CD4-positive, alpha-beta T cell (primary cell): ENCODE data around the gene NKX3-2. TPM values are rescaled to one million over a fixed set of nuclear protein-coding genes. Genes with fewer than 3 reads are reported as not detected.

Source experiments
- ATAC-seq: fragments of 200-7000 bp; cut with Tn5 transposase; one replicate; pipeline ENCODE4 v1.10.0; 2022; ENCODE audit warnings: mild to moderate bottlenecking; ENCODE audit not compliant: poor library complexity
- CTCF ChIA-PET: fragments of 350-600 bp; sonication (Branson Sonifier 250); formaldehyde crosslinking; loops from one replicate; lab custom pipeline; 2021; ENCODE audit warnings: antibody characterized with exemption, inconsistent platforms; lab: Charles Lee
- POLR2A ChIA-PET: fragments of 350-600 bp; sonication (Branson Sonifier 250); formaldehyde crosslinking; loops from one replicate; lab custom pipeline; 2021; ENCODE audit warnings: antibody characterized with exemption, inconsistent platforms; lab: Charles Lee
- DNase-seq, 14 experiments: peaks; one replicate each; pipeline ENCODE4 v3.0.0-alpha.2; 2013 to 2020; ENCODE audit warnings: mixed read lengths in 2 of 14
- H3K27ac ChIP-seq, 2 donors: one replicate each; pipeline versions ENCODE4 v1.5.1 to v1.7.0; 2013; ENCODE audit warnings: low read length in 2 of 2, low read depth in 1 of 2, mild to moderate bottlenecking in 1 of 2
- H3K27me3 ChIP-seq, 2 experiments: 1 replicate in 1 of 2; 2 replicates in 1 of 2; pipeline versions ENCODE4 v1.6.1 to v1.7.0; 2013; ENCODE audit warnings: low read length in 2 of 2, control low read depth in 1 of 2, mild to moderate bottlenecking in 1 of 2, moderate library complexity in 1 of 2; ENCODE audit not compliant: insufficient read depth in 2 of 2, control insufficient read depth in 1 of 2
- H3K36me3 ChIP-seq: one replicate; pipeline ENCODE4 v1.6.1; 2013; ENCODE audit warnings: low read length, control low read depth; ENCODE audit not compliant: insufficient read depth
- H3K4me1 ChIP-seq: one replicate; pipeline ENCODE4 v1.6.1; 2013; ENCODE audit warnings: low read length, control low read depth; ENCODE audit not compliant: insufficient read depth
- H3K4me3 ChIP-seq: one replicate; pipeline ENCODE4 v1.5.1; 2013; ENCODE audit warnings: mild to moderate bottlenecking, low read length, moderate library complexity
- H3K9me3 ChIP-seq, 2 experiments: 1 replicate in 1 of 2; 2 replicates in 1 of 2; pipeline versions ENCODE4 v1.6.1 to v1.7.0; 2013; ENCODE audit warnings: low read length in 2 of 2, mild to moderate bottlenecking in 2 of 2, control low read depth in 1 of 2, moderate library complexity in 1 of 2; ENCODE audit not compliant: control insufficient read depth in 1 of 2, insufficient read depth in 1 of 2
- H3K27ac Mint-ChIP-seq: one replicate; pipeline ENCODE4 v1.8.0; 2020; ENCODE audit warnings: mixed read lengths
- H3K27me3 Mint-ChIP-seq: one replicate; pipeline ENCODE4 v1.8.0; 2021; ENCODE audit warnings: mixed read lengths
- H3K36me3 Mint-ChIP-seq: one replicate; pipeline ENCODE4 v1.8.0; 2021; ENCODE audit warnings: low read depth, mixed read lengths
- H3K4me1 Mint-ChIP-seq: one replicate; pipeline ENCODE4 v1.8.0; 2021; ENCODE audit warnings: low read depth, mixed read lengths
- H3K4me3 Mint-ChIP-seq: one replicate; pipeline ENCODE4 v1.8.0; 2020; ENCODE audit warnings: mild to moderate bottlenecking, mixed read lengths
- H3K9me3 Mint-ChIP-seq: one replicate; pipeline ENCODE4 v1.8.0; 2020; ENCODE audit warnings: mixed read lengths
- CTCF ChIP-seq: fragments of 200-600 bp; IDR thresholded peaks from one replicate; pipeline ENCODE4 v1.8.0; 2022; ENCODE audit warnings: antibody characterized with exemption, mild to moderate bottlenecking
- intact Hi-C, 2 experiments: fragments of 100-400 bp; cut with DNase I in 1 of 2; cut with micrococcal nuclease in 1 of 2; formaldehyde crosslinking; loops; one replicate each; pipeline versions ENCODE4 v1.15.1 to v1.9.0; 2023 to 2025; cut with DNase I, micrococcal nuclease
- total RNA-seq, 174 experiments: library from RNA in 2 of 174; stranded (reverse) in 2 of 174; gene quantifications; one replicate each; pipeline ENCODE4 v1.2.3 and lab custom pipeline; 2021 to 2026

The NKX3-2 gene
- total RNA-seq, 2 experiments from 2014 or later = not detected

- H3K4me1 ChIP-seq = peaks cover 36% of the 10 kb centered on the region
- no peaks in the 10 kb centered on the region for H3K36me3 Mint-ChIP-seq
- CTCF ChIA-PET = no interaction called here
- DNase-seq (peak in 1 of 14 experiments; percentile 2), ATAC-seq (no peak)
- H3K36me3 ChIP-seq = no peaks in the 10 kb centered on the region
- no peak overlapping the region for H3K27ac ChIP-seq
- no peak for TF ChIP-seq CTCF
- peaks cover 5 to 44% of the 10 kb centered on the region in 2 experiments for H3K9me3 ChIP-seq
- no peak overlapping the region for H3K4me3 Mint-ChIP-seq
- no peak overlapping the region for H3K27ac Mint-ChIP-seq
- POLR2A ChIA-PET = no interaction called here
- no peaks in the 10 kb centered on the region for H3K9me3 Mint-ChIP-seq
- intact Hi-C loops = no loop called here
- H3K4me1 Mint-ChIP-seq = peaks cover 43% of the 10 kb centered on the region
- peaks cover 94 to 95% of the 10 kb centered on the region in 2 experiments for H3K27me3 ChIP-seq
- H3K27me3 Mint-ChIP-seq = peaks cover 94% of the 10 kb centered on the region
- H3K4me3 ChIP-seq = no peak overlapping the region
Measured at GRCh38 chr4:13529128-13529919, 15.0 kb downstream of the NKX3-2 start.

DNA sequence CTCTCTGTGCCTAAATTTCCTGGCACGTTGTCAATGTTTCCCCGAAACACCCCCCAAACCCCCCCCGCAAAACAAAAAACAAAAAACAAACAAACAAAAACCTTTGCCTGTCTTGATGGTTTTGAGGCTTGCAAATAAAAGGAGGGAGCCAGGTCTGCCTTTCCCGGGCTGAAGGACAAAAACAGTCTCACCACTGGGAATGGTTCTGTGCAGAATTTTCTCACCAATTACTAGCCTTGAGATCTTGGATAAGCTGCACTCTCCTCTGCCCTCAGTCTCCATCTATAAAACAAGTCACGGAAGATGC is 15.5 kb downstream of the NKX3-2 start:
- H3K4me3 Mint-ChIP-seq = no peak overlapping the region
- H3K36me3 Mint-ChIP-seq = no peaks in the 10 kb centered on the region
- Histone ChIP-seq H3K4me3 (no peak overlapping the region), H3K36me3 (no peaks in the 10 kb centered on the region), H3K9me3 (peaks cover 10 to 44% of the 10 kb centered on the region in 2 experiments), H3K4me1 (peaks cover 33% of the 10 kb centered on the region), H3K27ac (no peak overlapping the region), H3K27me3 (peaks cover 94 to 95% of the 10 kb centered on the region in 2 experiments)
- H3K4me1 Mint-ChIP-seq = peaks cover 43% of the 10 kb centered on the region
- H3K27me3 Mint-ChIP-seq = peaks cover 94% of the 10 kb centered on the region
- H3K9me3 Mint-ChIP-seq = no peaks in the 10 kb centered on the region
- CTCF ChIA-PET = no interaction called here
- no peak for DNase-seq
- intact Hi-C loops = no loop called here
- POLR2A ChIA-PET = no interaction called here
- TF ChIP-seq CTCF = no peak
- H3K27ac Mint-ChIP-seq = no peak overlapping the region
- ATAC-seq = no peak

DNA sequence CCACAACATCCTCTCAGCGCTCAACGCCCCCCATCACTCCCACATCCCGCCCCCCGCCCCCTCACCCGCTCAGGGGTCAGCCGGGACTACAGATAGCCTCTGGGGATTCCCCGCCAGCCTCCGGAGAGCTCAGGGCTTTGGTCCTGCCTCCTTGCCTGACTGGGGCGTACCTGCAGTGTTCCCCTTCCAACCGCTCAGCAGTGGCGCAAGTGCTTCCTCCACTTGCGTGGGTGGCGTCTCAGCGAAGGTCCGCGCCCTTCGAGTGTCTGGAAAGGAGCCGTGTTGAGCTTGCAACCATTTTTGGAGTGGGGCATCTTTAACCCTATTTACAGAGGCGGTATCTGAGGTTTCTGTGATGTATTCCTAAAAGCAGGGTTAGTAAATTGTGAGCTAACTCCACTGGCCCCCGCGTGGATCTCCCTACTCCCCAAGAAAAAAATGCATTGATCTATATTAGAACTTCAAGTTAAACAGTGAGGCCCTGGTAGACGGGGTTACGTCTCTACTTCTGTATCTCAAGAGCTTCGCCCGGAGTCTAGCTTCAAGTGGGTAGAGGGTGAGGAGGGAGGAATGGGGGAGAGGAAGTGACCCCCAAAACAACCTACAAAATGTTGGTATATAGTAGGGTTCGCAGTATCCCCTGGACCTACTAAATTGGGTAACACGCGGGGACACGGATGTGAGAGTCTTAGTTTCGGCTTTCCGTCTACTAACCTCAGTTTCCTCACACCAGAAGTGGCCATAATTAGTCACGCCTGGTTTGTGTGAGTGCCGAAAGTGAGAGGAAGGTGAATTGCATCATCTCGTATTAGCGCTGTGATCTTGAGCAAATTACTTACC is 16.1 kb downstream of the NKX3-2 start:
- H3K4me3 ChIP-seq = no peak overlapping the region
- TF ChIP-seq CTCF = no peak
- POLR2A ChIA-PET = no interaction called here
- H3K4me1 ChIP-seq = peaks cover 35% of the 10 kb centered on the region
- intact Hi-C loops = no loop called here
- CTCF ChIA-PET = no interaction called here
- Mint-ChIP-seq H3K36me3 (no peaks in the 10 kb centered on the region), H3K4me3 (peak overlapping the region; percentile 16), H3K4me1 (peaks cover 44% of the 10 kb centered on the region), H3K27me3 (peaks cover 94% of the 10 kb centered on the region), H3K9me3 (no peaks in the 10 kb centered on the region), H3K27ac (no peak overlapping the region)
- peaks cover 12 to 47% of the 10 kb centered on the region in 2 experiments for H3K9me3 ChIP-seq
- ATAC-seq (no peak), DNase-seq (peak in 3 of 14 experiments; percentile 24 to 47 (median 46))
- H3K27ac ChIP-seq = no peak overlapping the region
- peaks cover 94 to 95% of the 10 kb centered on the region in 2 experiments for H3K27me3 ChIP-seq
- no peaks in the 10 kb centered on the region for H3K36me3 ChIP-seq
